Measurements from ENCODE around the gene PCK2.

PCK2 gene

GRCh38 chr14:24062216-24062980 is 31.7 kb upstream of the PCK2 start:
- FAIRE-seq = no peak

GRCh38 chr14:24063263-24063836 is 30.8 kb upstream of the PCK2 start:
- FAIRE-seq = no peak

- no peak for FAIRE-seq
Observed at GRCh38 chr14:24064091-24064795, 29.9 kb upstream of the PCK2 start.

- FAIRE-seq = no peak
Observed at GRCh38 chr14:24064856-24065255, 29.3 kb upstream of the PCK2 start.

GRCh38 chr14:24065408-24065807 is 28.7 kb upstream of the PCK2 start:
- FAIRE-seq = no peak

GRCh38 chr14:24066496-24067132 is 27.5 kb upstream of the PCK2 start:
- FAIRE-seq = no peak

- FAIRE-seq = no peak
Observed at GRCh38 chr14:24067133-24068082, 26.7 kb upstream of the PCK2 start.

GRCh38 chr14:24068711-24069410 is 25.2 kb upstream of the PCK2 start:
- FAIRE-seq = no peak

- FAIRE-seq = no peak
Observed at GRCh38 chr14:24069411-24069735, 24.7 kb upstream of the PCK2 start.

GRCh38 chr14:24070285-24071143 is 23.6 kb upstream of the PCK2 start:
- FAIRE-seq = no peak

GRCh38 chr14:24071144-24071697 is 22.9 kb upstream of the PCK2 start, which contains the start of gene CPNE6:
Gene CPNE6, plus strand, starts transcription at chr14:24071562. Its CDS starts 1,375 bp downstream, at chr14:24072937.
- no peak for FAIRE-seq

- FAIRE-seq = no peak
Observed at GRCh38 chr14:24071836-24072430, 22.2 kb upstream of the PCK2 start.

- no peak for FAIRE-seq
Observed at GRCh38 chr14:24072436-24072835, 21.7 kb upstream of the PCK2 start.

- FAIRE-seq = no peak
Observed at GRCh38 chr14:24072881-24073877, 20.9 kb upstream of the PCK2 start.

- no peak for FAIRE-seq
Observed at GRCh38 chr14:24074625-24075484, 19.3 kb upstream of the PCK2 start.

- no peak for FAIRE-seq
Observed at GRCh38 chr14:24075485-24076301, 18.4 kb upstream of the PCK2 start.

GRCh38 chr14:24076302-24076601 is 17.9 kb upstream of the PCK2 start:
- FAIRE-seq = no peak

Measured in G401.6 (cell line).